K562 (cell line): ENCODE results near the gene ITPR2. TPM values are rescaled to one million over a fixed set of nuclear protein-coding genes. Genes with fewer than 3 reads are reported as not detected.

Source experiments
- ATAC-seq: fragments of 200-7000 bp; cut with Tn5 transposase; 3 replicates; pipeline ENCODE4 v1.9.1; 2020; ENCODE audit warnings: moderate library complexity
- BruUV-seq: library from RNA; stranded (reverse); fragments of 400-500 nt; replicated peaks from 2 replicates; lab custom pipeline; 2021; lab: Mats Ljungman, UMichigan
- CTCF ChIA-PET: fragments of 300-600 bp; formaldehyde crosslinking; extraction: SDS; loops from one replicate; lab custom pipeline; 2021; ENCODE audit warnings: low intra/inter-chr PET ratio; lab: Yijun Ruan, JAX
- POLR2A ChIA-PET: fragments of 300-600, 350-650 bp; sonication (Branson Sonifier 250); formaldehyde crosslinking; extraction: SDS; loops from one replicate; lab custom pipeline; 2021; ENCODE audit warnings: antibody characterized with exemption, inconsistent platforms; lab: Yijun Ruan, JAX
- DNase-seq, 4 experiments: peaks; one replicate each; pipeline versions ENCODE4 v3.0.0 to v3.0.0-alpha.2; 2011 to 2018; ENCODE audit warnings: low spot score in 3 of 4, mixed read lengths in 3 of 4; ENCODE audit errors: extremely low read depth in 1 of 4
- FAIRE-seq: peaks from 2 replicates; lab custom pipeline; 2011; peaks lifted over from hg19 to GRCh38; lab: Jason Lieb, UNC
- H2AFZ ChIP-seq: 2 replicates; pipeline ENCODE4 v1.6.0; 2011; ENCODE audit warnings: low read depth, low read length, control low read depth, inconsistent platforms
- H3K27ac ChIP-seq: fragments of 200-600 bp; 3 replicates; pipeline ENCODE4 v1.8.0; 2011; ENCODE audit warnings: low read depth, mild to moderate bottlenecking, control low read depth, inconsistent platforms, low read length, moderate library complexity, mixed read lengths; ENCODE audit errors: extremely low read depth
- H3K27me3 ChIP-seq, 2 experiments: fragments of 300-600 bp in 1 of 2; 2 replicates in 1 of 2; 3 replicates in 1 of 2; pipeline versions ENCODE4 v1.6.0 to v1.8.0; 2011; ENCODE audit warnings: inconsistent platforms in 2 of 2, low read length in 2 of 2, mild to moderate bottlenecking in 1 of 2, mixed read lengths in 1 of 2, moderate library complexity in 1 of 2; ENCODE audit not compliant: control insufficient read depth in 2 of 2, insufficient read depth in 2 of 2
- H3K36me3 ChIP-seq: fragments of 300-600 bp; 3 replicates; pipeline ENCODE4 v1.8.0; 2011; ENCODE audit warnings: mild to moderate bottlenecking, low read length, inconsistent platforms; ENCODE audit not compliant: control insufficient read depth, insufficient read depth
- H3K4me1 ChIP-seq, 2 experiments: fragments of 200-600 bp in 1 of 2; replicated peaks in 1 of 2; 2 replicates in 1 of 2; 3 replicates in 1 of 2; pipeline versions ENCODE4 v1.5.1 to v1.8.0; 2011; ENCODE audit warnings: inconsistent platforms in 2 of 2, low read length in 2 of 2, mild to moderate bottlenecking in 1 of 2, mixed read lengths in 1 of 2, moderate library complexity in 1 of 2; ENCODE audit not compliant: control insufficient read depth in 2 of 2, insufficient read depth in 2 of 2
- H3K4me2 ChIP-seq: 2 replicates; pipeline ENCODE4 v1.6.1; 2011; ENCODE audit warnings: low read length, control low read depth, inconsistent platforms, mixed read lengths; ENCODE audit not compliant: insufficient read depth
- H3K4me3 ChIP-seq: fragments of 200-600 bp; sonication (generic), shearing (Covaris generic); 2 replicates; pipeline ENCODE4 v1.5.1; 2016; ENCODE audit warnings: control low read depth, inconsistent platforms
- H3K79me2 ChIP-seq: fragments of 200-600 bp; 3 replicates; pipeline ENCODE4 v1.8.0; 2011; ENCODE audit warnings: low read length, inconsistent platforms; ENCODE audit not compliant: control insufficient read depth, insufficient read depth
- H3K9ac ChIP-seq, 2 experiments: 2 replicates each; pipeline versions ENCODE4 v1.6.0 to v1.6.1; 2011; ENCODE audit warnings: low read depth in 2 of 2, low read length in 2 of 2, control low read depth in 1 of 2, inconsistent platforms in 1 of 2, mild to moderate bottlenecking in 1 of 2, mixed read lengths in 1 of 2; ENCODE audit not compliant: insufficient read depth in 1 of 2
- H3K9me1 ChIP-seq: one replicate; pipeline ENCODE4 v1.6.0; 2011; ENCODE audit warnings: inconsistent platforms, mild to moderate bottlenecking, low read length, moderate library complexity; ENCODE audit not compliant: control insufficient read depth, insufficient read depth
- H3K9me3 ChIP-seq: replicated peaks from 2 replicates; pipeline ENCODE4 v1.5.1; 2011; ENCODE audit warnings: low read depth, low read length, inconsistent platforms; ENCODE audit not compliant: control insufficient read depth, insufficient read depth
- H4K20me1 ChIP-seq: replicated peaks from 2 replicates; pipeline ENCODE4 v1.6.1; 2011; ENCODE audit warnings: low read length, inconsistent platforms, mixed read lengths; ENCODE audit not compliant: control insufficient read depth, insufficient read depth
- CTCF ChIP-seq, 3 experiments: IDR thresholded peaks in 2 of 3; conservative IDR thresholded peaks in 1 of 3; 2 replicates each; pipeline ENCODE4 v1.5.1; 2011 to 2012; ENCODE audit warnings: low read length in 3 of 3, mild to moderate bottlenecking in 3 of 3, control low read depth in 2 of 3, improper control_type of control experiment in 1 of 3, inconsistent platforms in 1 of 3, low read depth in 1 of 3, mixed read lengths in 1 of 3, moderate library complexity in 1 of 3; ENCODE audit not compliant: insufficient read depth in 2 of 3
- DEAF1 ChIP-seq: fragments of 450-650 bp; formaldehyde crosslinking; IDR thresholded peaks from 2 replicates; pipeline ENCODE4 v1.4.0; 2020; ENCODE audit warnings: mild to moderate bottlenecking, moderate library complexity
- FOXK2 ChIP-seq, 2 experiments: fragments of 450-650 bp; IDR thresholded peaks in 1 of 2; conservative IDR thresholded peaks in 1 of 2; 2 replicates each; pipeline ENCODE4 v1.6.1; 2016; ENCODE audit warnings: low read depth in 2 of 2, mild to moderate bottlenecking in 1 of 2
- GABPA ChIP-seq: fragments of 200-800 bp; sonication (Bioruptor generic); conservative IDR thresholded peaks from 2 replicates; pipeline ENCODE4 v1.6.1; 2016; ENCODE audit warnings: low read depth, missing genetic modification characterization, missing compliant biosample characterization
- RAD21 ChIP-seq, 2 experiments: fragments of 250-450 bp in 1 of 2; fragments of 450-650 bp in 1 of 2; sonication (Bioruptor Pico) in 1 of 2; formaldehyde crosslinking in 1 of 2; IDR thresholded peaks in 1 of 2; conservative IDR thresholded peaks in 1 of 2; 2 replicates each; pipeline versions ENCODE4 v1.4.0 to v1.8.0; 2020 to 2022; ENCODE audit warnings: mild to moderate bottlenecking in 2 of 2, moderate library complexity in 1 of 2
- TOE1 ChIP-seq, 2 experiments: fragments of 450-650 bp in 1 of 2; sonication (generic) in 1 of 2; formaldehyde crosslinking in 1 of 2; IDR thresholded peaks; 2 replicates each; pipeline versions ENCODE4 v1.7.1 to v1.8.0; 2016 to 2022; ENCODE audit warnings: borderline replicate concordance in 2 of 2, mild to moderate bottlenecking in 2 of 2, antibody characterized with exemption in 1 of 2, inconsistent platforms in 1 of 2, low read depth in 1 of 2, missing genetic modification reagents in 1 of 2, moderate library complexity in 1 of 2
- WGBS: fragments of 100-300 bp; shearing (Covaris generic); methylation state at CpG from one replicate; pipeline ENCODE4 v1.1.6; 2016; ENCODE audit warnings: low coverage, mixed read lengths; ENCODE audit not compliant: insufficient coverage; ENCODE audit errors: missing lambda C conversion rate; 5-methylcytosine and 5-hydroxymethylcytosine counted together
- in situ Hi-C: fragments of 300-500 bp; cut with MboI; formaldehyde crosslinking; loops from 4 replicates; pipeline ENCODE4 v1.15.0; 2018; ENCODE audit warnings: inconsistent platforms, mixed read lengths
- intact Hi-C: fragments of 100-400 bp; cut with micrococcal nuclease; formaldehyde crosslinking; loops from 2 replicates; pipeline ENCODE4 v1.14.2; 2022
- polyA plus RNA-seq, 8 experiments: library from polyadenylated mRNA; depleted of rRNA in 4 of 8; stranded (reverse) in 5 of 8; unstranded in 3 of 8; fragments of >200 nt; fragmentation: Nextera tagmentation in 2 of 8; fragmentation: Illumina TruSeq in 1 of 8; extraction: Ambion mirVana in 2 of 8; extraction: Trizol in 1 of 8; gene quantifications; 2 replicates each; pipeline versions ENCODE4 v1.2.1 to v1.2.3, GENCODE V29; 2011 to 2014; ENCODE audit warnings: inconsistent platforms in 1 of 8, missing spikeins in 1 of 8
- total RNA-seq, 7 experiments: library from RNA; depleted of rRNA in 6 of 7; stranded (reverse); fragments of >200 nt in 6 of 7; fragmentation: Illumina TruSeq in 2 of 7; extraction: Trizol in 2 of 7; gene quantifications; 2 replicates each; pipeline versions ENCODE4 v1.2.1 to v1.2.3, GENCODE V29; 2011 to 2021; ENCODE audit warnings: low replicate concordance in 1 of 7
- TF ChIP-seq, protein P1 (sequence below): sonication (generic); formaldehyde crosslinking; IDR thresholded peaks from 2 replicates; pipeline ENCODE4 v1.5.0; 2020; ENCODE audit warnings: missing genetic modification reagents

The ITPR2 gene
- total and polyA plus RNA-seq, 9 of the 15 experiments (the other 6 are each of a cell fraction or from before 2014, with no cell fraction given), result 0.21 to 3.3 (median 0.95) TPM

- Histone ChIP-seq H3K4me2 (no peak overlapping the region), H3K9me1 (no peaks in the 10 kb centered on the region), H3K4me1 (no peaks in the 10 kb centered on the region), H3K36me3 (no peaks in the 10 kb centered on the region), H3K27ac (no peak overlapping the region), H3K4me3 (no peak overlapping the region), H3K9ac (no peak overlapping the region), H3K9me3 (no peaks in the 10 kb centered on the region), H4K20me1 (no peaks in the 10 kb centered on the region), H3K79me2 (no peaks in the 10 kb centered on the region), H3K27me3 (no peaks in the 10 kb centered on the region; a peak in 1 of 5 replicates), H2AFZ (no peak overlapping the region)
- 0% methylated on average over 6 of the region's 6 CpGs for whole genome bisulfite sequencing
- in situ Hi-C loops (no loop called here), intact Hi-C loops (no loop called here)
- no TSS peak for BruUV-seq
- DNase-seq (peak in 2 of 4 experiments; percentile 5 to 9), FAIRE-seq (no peak), ATAC-seq (0 out of 3 replicates have a peak, but pooled peaks have one; percentile 42)
- ChIA-PET CTCF (interaction anchor here (0.6 to 2.1 kb wide), 4 partner anchors 48 to 913 kb away, joined by 3 to 9 read pairs (median 3); no protein-coding TSS in a partner anchor), POLR2A (no interaction called here)
- TF ChIP-seq DEAF1 (CRISPR knock-in tag) (0 out of 2 replicates have a peak, but pooled peaks have one; percentile 20), RAD21 (CRISPR knock-in tag; conservative IDR thresholded peaks at IDR 0.05 in 1 of 2, IDR thresholded peaks at IDR 0.05 in 1 of 2) (peak; percentile 62 to 71), GABPA (no peak), FOXK2 (conservative IDR thresholded peaks at IDR 0.05 in 1 of 2, IDR thresholded peaks at IDR 0.05 in 1 of 2; ENCODE audit: low read depth in 2 of 2) (no peak), TOE1 (IDR thresholded peaks at IDR 0.05; ENCODE audit: borderline replicate concordance) (no peak), TOE1 (CRISPR knock-in tag; IDR thresholded peaks at IDR 0.05; ENCODE audit: borderline replicate concordance, low read depth) (no peak), CTCF (IDR thresholded peaks at IDR 0.05 in 2 of 3, conservative IDR thresholded peaks at IDR 0.05 in 1 of 3; ENCODE audit: insufficient read depth in 2 of 3, low read depth in 1 of 3, low read length in 3 of 3) (peak; percentile 10 to 37 (median 21); a peak in 3 of 6 replicates)
- TF ChIP-seq, protein P1, sequence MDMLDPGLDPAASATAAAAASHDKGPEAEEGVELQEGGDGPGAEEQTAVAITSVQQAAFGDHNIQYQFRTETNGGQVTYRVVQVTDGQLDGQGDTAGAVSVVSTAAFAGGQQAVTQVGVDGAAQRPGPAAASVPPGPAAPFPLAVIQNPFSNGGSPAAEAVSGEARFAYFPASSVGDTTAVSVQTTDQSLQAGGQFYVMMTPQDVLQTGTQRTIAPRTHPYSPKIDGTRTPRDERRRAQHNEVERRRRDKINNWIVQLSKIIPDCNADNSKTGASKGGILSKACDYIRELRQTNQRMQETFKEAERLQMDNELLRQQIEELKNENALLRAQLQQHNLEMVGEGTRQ (CRISPR knock-in tag), result no peak
These were observed 367.4 kb downstream of the ITPR2 start for GRCh38 chr12:26465419-26466097.
